PFSK-1 (cell line): ENCODE measurements around the gene CD83.

Source experiments
- FOXP2 ChIP-seq: optimal IDR thresholded peaks from 2 replicates; pipeline ENCODE3; 2011; ENCODE audit warnings: borderline replicate concordance, control low read depth, inconsistent platforms; ENCODE audit not compliant: insufficient read depth; ENCODE audit errors: extremely low read length, extremely low read depth
- POLR2AphosphoS5 ChIP-seq: IDR thresholded peaks from 2 replicates; pipeline ENCODE4 v1.6.1; 2012; ENCODE audit warnings: low read depth, mild to moderate bottlenecking, control low read depth, low read length, moderate library complexity
- SIN3A ChIP-seq: IDR thresholded peaks from 2 replicates; pipeline ENCODE4 v1.6.1; 2012; ENCODE audit warnings: mild to moderate bottlenecking, low read length, moderate library complexity, borderline replicate concordance; ENCODE audit not compliant: insufficient read depth
- TAF1 ChIP-seq: IDR thresholded peaks from 2 replicates; pipeline ENCODE4 v1.6.1; 2012; ENCODE audit warnings: low read length, control low read depth, borderline replicate concordance; ENCODE audit not compliant: insufficient read depth
- TF ChIP-seq, protein P1 (sequence below), 2 experiments: IDR thresholded peaks; 2 replicates each; pipeline versions ENCODE4 v1.6.1 to v1.8.0; 2011 to 2012; ENCODE audit warnings: low read depth in 2 of 2, low read length in 2 of 2, control low read depth in 1 of 2, inconsistent platforms in 1 of 2, mild to moderate bottlenecking in 1 of 2, moderate library complexity in 1 of 2; ENCODE audit not compliant: insufficient read depth in 1 of 2

CD83 gene

DNA sequence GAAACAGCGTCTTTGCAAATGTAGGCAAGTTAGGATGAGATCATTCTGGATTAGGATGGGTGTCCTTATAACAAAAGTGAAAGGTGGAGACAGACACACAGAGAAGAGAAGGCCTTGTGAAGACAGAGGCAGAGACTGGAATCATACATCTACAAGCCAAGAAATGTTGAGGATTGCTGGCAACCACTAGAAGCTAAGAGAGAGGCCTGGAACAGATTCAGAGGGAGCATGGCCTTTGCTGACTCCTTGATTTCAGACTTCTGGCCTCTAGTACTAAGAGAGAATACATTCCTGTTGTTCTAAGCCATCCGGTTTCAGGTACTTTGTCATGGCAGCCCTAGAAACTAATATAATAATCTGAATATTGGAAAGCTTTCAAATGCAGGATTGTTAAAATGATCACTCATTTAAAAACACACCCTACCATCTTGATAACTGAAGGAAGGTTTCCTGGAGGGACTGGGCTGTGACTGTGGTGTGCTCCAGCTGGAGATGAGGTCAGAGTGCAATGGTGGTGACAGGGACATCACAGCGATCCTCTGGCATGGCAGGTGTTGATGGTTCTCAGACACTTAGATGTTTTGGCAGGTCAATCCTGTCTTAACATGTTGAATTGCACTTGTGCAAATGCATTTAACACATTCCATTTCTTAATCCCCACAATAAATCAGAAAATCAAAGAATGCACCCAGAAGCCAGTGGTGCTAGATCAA lies 25.1 kb downstream of the CD83 start:
- TF ChIP-seq POLR2AphosphoS5 (no peak), TAF1 (no peak), SIN3A (no peak), FOXP2 (no peak)
- TF ChIP-seq, protein P1, sequence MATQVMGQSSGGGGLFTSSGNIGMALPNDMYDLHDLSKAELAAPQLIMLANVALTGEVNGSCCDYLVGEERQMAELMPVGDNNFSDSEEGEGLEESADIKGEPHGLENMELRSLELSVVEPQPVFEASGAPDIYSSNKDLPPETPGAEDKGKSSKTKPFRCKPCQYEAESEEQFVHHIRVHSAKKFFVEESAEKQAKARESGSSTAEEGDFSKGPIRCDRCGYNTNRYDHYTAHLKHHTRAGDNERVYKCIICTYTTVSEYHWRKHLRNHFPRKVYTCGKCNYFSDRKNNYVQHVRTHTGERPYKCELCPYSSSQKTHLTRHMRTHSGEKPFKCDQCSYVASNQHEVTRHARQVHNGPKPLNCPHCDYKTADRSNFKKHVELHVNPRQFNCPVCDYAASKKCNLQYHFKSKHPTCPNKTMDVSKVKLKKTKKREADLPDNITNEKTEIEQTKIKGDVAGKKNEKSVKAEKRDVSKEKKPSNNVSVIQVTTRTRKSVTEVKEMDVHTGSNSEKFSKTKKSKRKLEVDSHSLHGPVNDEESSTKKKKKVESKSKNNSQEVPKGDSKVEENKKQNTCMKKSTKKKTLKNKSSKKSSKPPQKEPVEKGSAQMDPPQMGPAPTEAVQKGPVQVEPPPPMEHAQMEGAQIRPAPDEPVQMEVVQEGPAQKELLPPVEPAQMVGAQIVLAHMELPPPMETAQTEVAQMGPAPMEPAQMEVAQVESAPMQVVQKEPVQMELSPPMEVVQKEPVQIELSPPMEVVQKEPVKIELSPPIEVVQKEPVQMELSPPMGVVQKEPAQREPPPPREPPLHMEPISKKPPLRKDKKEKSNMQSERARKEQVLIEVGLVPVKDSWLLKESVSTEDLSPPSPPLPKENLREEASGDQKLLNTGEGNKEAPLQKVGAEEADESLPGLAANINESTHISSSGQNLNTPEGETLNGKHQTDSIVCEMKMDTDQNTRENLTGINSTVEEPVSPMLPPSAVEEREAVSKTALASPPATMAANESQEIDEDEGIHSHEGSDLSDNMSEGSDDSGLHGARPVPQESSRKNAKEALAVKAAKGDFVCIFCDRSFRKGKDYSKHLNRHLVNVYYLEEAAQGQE (IDR thresholded peaks at IDR 0.05; ENCODE audit: insufficient read depth in 1 of 2, low read depth in 2 of 2, low read length in 2 of 2), result no peak

DNA sequence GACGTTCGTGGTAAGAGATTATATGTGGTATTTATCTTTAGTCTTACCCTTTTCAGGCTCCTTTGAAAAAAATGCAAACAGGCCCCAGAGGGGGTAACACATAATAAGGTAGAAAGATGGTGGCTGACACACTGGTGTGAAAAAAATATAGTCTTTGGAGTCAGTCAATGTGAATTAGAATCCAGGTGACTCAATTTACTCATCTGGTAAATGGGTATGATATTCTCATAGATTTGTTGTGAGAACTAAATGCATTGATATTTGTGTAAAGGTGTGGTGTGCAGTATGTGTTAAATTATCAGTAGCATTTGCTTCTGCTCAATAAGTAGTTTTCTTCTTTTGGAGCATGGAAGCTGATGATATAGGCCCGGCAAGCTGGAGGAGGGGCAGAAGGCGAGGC lies 25.7 kb downstream of the CD83 start:
- TF ChIP-seq FOXP2, result no peak
- TF ChIP-seq, protein P1 (IDR thresholded peaks at IDR 0.05; ENCODE audit: insufficient read depth in 1 of 2, low read depth in 2 of 2, low read length in 2 of 2), result no peak
- no peak for TF ChIP-seq SIN3A
- TF ChIP-seq TAF1, result no peak
- no peak for TF ChIP-seq POLR2AphosphoS5

DNA sequence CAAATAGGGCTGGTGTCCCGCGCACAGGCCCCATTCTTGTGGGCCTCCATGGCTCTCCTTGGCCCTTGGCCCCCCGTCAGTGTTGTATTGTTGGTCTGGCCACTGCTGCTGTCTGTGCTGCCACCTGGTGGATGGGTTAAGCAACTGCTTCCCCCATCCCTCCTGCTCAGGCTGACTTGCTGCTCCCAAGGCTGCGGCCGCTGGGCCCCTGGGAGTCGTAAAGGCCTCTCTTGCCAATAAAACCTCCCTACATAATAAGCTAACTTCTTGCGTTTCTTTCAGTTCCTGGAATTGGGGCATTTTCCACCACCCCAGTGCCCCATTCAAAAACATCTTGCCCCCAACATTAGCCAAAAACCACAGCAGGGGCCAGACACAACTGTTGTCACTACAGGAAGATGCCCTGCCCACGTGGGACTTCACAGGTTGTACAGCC lies 27.1 kb downstream of the CD83 start:
- peak; percentile 31 for TF ChIP-seq FOXP2
- TF ChIP-seq TAF1, result no peak

DNA sequence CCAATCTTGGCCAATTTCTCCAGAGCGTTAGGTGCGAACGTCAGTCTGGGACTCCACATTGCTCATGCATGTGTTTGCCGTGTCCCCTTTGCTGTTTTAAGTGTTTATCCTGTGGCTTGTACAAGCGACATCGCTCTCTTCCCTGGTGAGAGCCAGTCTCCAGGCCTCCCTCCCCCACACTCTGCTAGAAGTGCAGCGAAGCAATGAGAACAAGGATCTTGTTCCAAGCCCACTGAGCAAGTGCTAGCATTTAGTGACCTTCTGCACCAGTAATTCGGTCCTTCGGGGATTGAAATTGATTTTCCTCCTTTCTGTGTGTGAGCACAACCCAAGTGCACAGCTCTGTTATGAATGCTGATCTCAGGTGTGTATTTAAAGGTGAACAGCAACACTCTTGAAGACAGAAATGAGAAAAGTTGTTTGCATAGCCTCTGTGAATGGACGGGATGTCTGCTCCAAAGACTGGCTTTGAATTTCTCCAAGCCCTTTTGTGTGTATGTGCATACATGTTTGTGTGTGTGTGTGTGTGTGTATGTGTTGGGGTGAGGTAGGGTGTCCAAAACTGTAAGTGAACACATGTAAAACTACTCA lies 29.0 kb downstream of the CD83 start:
- TF ChIP-seq SIN3A, result no peak
- TF ChIP-seq POLR2AphosphoS5, result no peak
- TF ChIP-seq, protein P1 (IDR thresholded peaks at IDR 0.05; ENCODE audit: insufficient read depth in 1 of 2, low read depth in 2 of 2, low read length in 2 of 2), result no peak
- no peak for TF ChIP-seq FOXP2
- no peak for TF ChIP-seq TAF1

DNA sequence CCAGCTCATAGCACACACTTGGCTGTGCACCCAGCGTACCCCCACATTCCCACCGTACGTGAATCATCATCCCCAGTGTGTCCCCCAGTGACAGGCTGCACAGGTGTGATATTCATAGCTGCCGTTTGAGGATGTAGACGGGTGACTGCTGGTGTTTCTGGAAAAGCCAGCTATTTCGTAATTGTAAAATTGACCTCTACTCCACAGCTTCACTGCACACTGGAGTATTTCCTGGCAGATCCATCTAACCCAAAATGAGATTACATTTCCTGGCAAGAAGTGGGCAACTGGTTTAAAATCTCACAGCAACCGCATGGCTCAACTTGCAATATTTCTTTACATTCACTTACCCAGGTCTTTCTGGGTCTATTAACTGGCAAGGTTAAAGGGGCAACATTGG lies 30.3 kb downstream of the CD83 start:
- no peak for TF ChIP-seq SIN3A
- no peak for TF ChIP-seq TAF1
- no peak for TF ChIP-seq FOXP2
- TF ChIP-seq POLR2AphosphoS5, result no peak
- TF ChIP-seq, protein P1 (IDR thresholded peaks at IDR 0.05; ENCODE audit: insufficient read depth in 1 of 2, low read depth in 2 of 2, low read length in 2 of 2), result no peak
